ENCODE data around the gene EFTUD2. TPM values are rescaled to one million over a fixed set of nuclear protein-coding genes. Genes with fewer than 3 reads are reported as not detected.

The EFTUD2 gene
- total RNA-seq, 1 donor from 2014 or later: 33.8 TPM

DNA sequence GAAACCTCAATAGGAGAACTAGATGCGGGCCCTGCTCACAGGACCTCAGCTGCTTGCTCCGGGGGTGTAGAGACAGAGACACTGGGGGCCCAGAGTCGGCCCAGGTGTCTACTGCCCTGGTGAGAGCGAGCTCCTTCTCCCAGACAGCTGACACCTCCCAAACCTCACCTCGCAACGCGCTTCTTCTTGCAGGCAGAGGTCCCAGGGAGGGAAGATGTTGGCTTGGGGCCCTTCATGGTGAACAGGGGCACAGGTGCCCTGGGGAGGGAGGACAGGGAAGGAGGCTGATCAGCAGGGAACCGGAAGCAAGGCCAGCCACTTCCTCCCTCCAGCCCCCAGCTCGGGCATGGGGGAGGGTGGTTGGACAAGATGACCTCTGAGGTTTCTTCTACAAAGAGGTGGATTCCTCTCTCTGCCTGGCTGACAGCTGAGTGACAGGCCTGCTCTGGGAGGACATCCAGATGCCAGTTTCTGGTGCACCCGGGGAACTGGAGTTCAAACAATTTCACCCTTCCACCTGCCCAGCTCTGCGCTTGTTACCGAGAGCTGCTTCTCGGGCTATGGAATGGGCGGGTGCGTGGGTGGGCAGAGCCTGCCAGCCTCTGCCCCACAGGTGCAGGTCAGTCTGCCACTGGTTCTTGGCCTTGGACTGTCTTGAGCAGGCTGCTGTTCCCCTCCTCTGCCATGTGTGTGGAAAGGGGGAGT is 27.7 kb upstream of the EFTUD2 start:
- DNase-seq (ENCODE audit: low spot score) (no peak), ATAC-seq (no peak)

DNA sequence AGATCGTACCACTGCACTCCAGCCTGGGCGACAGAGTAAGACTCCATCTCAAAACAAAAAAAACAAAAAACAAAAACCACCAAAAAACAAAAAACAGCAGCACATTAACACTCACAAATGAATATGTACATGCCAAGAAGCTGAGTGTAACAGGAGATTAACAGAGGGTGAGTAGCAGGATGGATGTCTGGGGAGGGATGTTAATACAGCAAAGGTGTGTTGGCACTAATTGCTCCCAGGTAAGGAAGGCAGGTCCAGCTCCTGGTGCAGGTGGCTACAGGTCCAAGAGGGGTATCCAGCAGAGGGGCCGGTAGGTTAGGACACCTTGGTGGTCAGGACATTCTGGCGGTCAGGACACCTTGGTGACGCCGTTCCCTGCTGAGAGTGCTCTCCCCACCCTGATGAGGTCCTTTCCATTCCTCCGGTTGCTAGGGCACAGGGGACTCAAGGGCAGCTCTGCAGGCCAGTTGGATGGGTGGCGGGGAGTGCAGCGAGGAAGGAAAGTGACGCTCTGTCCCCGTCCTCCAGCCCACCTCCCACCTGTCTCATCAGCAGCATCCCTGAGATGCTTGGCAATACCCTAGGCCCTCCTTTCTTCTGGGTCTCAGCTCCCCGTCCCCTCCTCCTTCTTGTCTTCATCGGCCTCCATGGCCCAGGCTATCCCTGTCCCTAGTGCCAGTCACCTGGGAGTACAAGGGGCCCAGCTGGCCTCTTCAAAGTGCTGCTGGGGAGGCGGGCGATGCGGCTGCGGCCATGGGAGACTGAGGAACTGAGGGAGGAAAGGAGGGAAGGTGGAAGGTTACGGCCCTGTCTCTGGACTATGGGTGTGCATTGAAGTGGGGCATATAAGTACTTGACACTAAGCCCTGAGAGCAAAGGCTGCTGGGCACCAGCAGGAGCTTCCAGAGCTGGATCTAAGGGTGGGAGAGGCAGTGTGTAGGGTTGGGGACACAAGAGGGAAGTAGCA is 26.8 kb upstream of the EFTUD2 start:
- DNase-seq (ENCODE audit: low spot score) (no peak), ATAC-seq (no peak)

DNA sequence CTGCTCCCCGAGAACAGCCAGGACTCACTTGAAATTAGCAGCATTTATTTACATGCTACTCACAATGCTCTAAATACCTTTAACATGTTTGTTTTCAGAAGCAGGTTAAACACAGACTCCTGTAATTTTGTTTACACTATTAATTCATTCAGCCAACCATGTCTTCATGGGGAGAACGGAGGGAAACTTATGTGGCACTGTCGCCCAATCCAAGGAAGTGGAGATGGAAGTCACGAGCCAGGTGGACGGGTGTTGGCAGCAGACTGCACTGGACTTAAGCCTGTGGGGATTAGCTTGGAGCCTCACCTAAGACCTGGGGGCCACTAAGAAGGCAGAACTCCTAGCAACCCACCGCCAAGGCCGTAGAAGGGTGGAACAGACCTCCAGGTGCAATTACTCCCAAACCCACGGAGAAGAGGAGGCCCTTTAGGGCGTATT is 24.9 kb upstream of the EFTUD2 start:
- no peak for ATAC-seq
- no peak for DNase-seq (ENCODE audit: low spot score)

DNA sequence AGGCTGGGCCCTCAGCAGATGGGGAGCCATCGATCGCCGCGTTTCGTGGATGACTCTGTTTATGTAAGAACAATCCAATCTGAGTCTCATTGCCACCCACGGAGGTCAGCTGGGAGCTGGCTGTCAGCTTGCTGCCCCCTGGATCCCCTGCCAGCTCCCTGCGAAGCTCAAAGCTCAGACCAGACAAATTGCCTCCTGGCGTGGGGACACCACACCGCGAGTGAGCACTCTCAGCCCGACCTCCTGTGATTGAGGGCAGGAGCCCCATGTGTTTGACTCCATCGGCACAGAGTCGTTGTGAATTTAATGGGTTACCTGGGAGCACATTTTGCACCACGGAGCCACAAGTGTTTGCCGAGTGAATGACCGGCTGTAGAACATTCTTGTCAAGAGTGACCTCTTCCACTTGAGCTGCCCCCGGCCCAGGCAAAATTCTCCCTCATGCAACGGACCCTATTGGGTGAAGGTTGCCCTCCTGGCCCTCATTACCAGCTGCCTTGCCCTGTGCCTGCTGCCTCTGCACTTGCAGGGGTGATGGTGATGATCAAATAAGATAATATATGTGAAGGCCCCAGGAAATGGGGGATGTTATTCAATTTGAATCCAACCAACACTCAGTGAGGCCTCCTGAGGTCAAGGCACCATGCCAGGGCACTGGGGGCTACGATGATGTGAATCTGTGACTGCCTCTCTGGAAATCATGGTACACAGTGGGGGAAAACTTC is 23.7 kb upstream of the EFTUD2 start:
- ATAC-seq (no peak), DNase-seq (ENCODE audit: low spot score) (no peak)

DNA sequence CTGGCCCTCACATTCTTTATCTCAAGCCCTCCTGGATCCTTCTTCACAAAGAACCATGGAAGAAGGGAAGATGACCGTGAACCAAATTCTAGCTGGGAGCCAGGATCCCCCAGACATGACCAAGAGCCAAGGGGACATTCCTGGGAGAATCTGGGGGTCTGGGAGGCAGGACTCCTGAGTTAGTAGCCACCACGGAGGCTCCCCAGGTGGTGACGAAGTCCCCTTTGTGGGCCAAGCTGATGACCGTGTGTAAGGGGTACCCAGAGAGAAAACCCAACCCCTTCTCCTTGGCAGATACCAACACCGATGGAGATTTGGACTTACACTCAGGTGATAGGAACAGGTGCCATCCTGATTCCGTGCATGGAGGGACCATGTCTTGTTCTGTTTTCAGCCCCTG is 22.9 kb upstream of the EFTUD2 start:
- no peak for DNase-seq (ENCODE audit: low spot score)
- no peak for ATAC-seq

DNA sequence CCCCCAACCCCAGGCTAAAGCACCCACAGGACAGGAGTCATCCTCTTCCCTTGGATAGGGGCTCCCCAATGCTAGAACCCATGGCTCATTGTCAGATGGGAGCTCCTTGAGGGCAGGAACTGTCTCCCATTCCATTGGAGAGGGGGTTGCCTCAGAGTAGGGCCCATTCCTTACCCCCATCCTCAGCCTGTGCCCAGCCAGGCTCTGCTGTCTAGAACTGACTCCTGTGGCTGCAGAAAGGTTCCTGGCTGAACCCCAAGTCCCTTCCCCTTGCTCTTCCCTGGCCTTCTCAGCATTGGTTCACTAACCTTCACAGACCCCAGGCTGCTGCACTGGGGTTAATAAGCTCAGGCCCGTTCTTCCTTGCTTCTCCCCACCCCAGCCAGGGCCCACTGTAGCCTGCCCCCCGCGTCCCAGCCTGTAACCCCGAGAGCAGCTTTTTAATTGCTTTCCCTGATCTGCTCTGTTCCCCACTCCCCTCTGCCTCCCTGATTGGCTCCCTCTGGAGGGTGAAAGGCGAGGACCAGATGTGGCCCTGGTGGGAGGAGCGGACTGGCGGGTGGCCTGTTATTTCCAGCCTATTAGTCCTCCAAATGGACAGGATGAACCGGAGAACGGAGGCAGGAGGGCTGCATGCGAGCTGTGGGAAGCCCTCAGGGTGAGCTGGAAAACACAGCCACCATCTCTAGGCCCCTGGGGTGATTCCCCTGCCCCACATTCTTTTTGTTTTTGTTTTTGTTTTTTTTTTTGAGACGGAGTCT is 22.1 kb upstream of the EFTUD2 start:
- DNase-seq (ENCODE audit: low spot score): no peak
- no peak for ATAC-seq

DNA sequence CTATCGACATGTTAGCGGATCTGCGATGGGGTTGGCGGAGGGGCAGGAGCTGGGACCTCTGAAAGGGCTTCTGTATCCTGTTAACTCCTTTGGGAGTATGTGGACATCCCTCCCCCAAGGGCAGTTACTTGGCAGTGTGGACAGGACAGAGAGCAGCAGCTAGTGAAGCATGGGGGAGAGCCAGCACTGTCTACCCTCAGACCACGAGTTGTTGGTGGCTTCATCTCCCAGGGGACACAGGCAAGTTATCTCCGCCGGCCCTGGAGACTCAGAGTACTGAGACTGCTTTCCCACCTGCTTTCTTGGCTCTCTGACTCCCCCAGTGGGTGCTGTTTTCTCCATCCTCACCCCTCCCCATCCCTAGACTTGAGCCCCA is 21.3 kb upstream of the EFTUD2 start:
- no peak for ATAC-seq
- DNase-seq (ENCODE audit: low spot score): no peak

DNA sequence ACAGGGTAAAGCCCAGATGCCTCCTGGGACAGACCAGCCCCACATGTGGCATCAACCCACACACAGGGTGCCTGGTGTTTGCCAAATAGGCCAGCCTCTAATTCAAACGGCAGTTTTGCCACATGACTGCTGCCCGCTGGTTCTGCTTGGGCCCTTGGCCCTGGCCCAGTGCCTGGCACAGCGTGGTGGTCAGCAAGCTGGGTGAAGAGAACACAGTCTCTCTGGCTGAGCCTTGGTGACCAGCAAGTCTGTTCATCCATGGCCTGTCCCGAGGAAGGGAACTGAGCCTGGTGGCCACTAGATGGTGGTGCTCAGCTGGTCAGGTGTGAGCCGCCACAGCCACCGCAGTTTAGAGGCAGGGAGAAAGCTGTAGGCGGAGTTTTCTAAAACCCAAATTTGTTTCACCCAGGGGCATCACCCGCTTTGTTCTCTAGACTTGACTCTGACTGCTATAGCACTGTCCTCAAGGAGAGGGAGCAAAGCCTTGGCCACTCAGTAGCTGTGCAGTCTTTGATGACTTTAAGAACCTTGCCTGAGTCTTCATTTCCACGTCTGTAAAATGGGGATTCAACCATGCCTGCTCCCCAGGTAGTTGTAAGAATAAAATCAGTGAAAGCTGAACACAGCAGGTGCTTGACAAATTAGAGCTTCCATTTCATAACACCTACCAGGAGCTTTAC is 20.8 kb upstream of the EFTUD2 start:
- ATAC-seq (peak; percentile 97), DNase-seq (ENCODE audit: low spot score) (peak; percentile 79)

DNA sequence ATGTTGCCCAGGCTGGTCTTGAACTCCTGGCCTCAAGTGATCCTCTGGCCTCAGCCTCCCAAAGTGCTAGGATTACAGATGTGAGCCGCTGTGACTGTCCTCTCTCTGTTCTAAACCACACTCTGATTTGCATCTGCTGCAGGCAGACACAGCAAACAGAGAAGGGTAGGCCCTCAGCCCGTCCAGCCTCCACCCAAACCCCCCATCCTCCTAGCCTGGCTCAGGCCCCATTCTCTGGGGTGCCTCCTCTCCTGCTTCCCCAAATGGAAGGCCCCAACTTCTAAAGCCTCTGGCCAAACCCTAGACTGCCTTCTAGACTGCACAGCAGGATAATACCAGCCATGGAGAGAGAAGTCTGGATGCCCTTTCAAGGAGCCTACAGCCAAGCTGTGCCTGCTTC is 20.2 kb upstream of the EFTUD2 start:
- DNase-seq (ENCODE audit: low spot score) (no peak), ATAC-seq (no peak)

DNA sequence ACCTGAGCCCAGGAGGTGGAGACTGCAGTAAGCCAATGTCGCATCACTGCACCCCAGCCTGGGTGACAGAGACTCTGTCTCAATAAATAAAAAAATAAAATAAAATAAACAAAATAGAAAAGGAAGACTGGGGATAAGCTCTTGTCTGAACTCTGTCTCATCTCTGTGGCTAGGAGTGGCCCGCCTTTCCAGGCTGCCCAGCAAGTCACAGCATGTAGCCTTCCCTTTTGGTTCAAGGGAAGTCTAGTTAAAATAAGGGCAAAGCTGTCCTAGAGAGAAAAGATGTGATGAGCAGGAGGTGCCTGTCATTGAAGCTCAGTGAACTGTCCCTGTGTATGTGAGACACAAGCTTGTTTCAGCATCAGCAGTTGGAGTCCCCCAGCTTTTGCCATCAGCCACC is 18.8 kb upstream of the EFTUD2 start:
- ATAC-seq: no peak
- DNase-seq (ENCODE audit: low spot score): no peak

DNA sequence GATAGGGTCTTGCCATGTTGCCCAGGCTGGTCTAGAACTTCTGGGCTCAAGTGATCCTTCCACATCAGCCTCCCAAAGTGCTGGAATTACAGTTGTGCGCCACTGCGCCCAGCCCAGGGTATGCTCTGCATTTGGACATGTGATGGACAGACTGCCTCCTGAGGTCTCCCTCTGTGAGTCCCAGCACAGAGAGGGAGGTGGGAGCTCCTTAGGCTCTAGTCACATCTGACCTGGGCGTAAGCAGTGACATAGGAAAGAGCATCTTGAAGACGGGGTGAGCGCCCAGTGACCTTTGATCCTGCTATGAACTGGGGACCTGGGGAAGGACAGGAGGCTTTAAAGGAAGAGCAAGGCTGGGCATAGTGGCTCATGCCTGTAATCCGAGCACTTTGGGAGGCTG is 18.2 kb upstream of the EFTUD2 start:
- DNase-seq (ENCODE audit: low spot score): no peak
- no peak for ATAC-seq

DNA sequence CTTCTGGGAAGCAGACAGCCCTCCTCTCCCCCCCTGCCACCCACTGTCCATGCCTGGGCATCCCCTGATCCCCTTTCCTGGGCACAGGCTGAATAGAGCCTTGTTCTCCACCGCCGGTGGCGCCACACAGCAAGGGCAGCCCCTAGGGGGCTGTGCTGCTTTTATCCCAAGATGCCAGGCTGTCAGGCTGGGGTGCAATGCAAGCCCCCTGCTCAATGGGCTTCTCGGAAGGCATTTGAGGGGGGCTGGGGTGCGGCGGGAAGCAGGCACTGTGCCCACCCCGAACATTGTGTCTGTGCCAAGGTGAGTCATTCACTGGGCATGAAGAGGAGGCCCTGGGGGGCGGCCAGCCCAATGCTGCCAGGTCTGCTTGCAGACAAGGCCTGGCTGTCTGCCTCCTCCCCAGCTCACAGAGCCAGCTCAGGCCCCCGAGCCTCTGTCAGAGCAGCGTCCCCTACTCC is 17.6 kb upstream of the EFTUD2 start:
- ATAC-seq (no peak), DNase-seq (ENCODE audit: low spot score) (no peak)

DNA sequence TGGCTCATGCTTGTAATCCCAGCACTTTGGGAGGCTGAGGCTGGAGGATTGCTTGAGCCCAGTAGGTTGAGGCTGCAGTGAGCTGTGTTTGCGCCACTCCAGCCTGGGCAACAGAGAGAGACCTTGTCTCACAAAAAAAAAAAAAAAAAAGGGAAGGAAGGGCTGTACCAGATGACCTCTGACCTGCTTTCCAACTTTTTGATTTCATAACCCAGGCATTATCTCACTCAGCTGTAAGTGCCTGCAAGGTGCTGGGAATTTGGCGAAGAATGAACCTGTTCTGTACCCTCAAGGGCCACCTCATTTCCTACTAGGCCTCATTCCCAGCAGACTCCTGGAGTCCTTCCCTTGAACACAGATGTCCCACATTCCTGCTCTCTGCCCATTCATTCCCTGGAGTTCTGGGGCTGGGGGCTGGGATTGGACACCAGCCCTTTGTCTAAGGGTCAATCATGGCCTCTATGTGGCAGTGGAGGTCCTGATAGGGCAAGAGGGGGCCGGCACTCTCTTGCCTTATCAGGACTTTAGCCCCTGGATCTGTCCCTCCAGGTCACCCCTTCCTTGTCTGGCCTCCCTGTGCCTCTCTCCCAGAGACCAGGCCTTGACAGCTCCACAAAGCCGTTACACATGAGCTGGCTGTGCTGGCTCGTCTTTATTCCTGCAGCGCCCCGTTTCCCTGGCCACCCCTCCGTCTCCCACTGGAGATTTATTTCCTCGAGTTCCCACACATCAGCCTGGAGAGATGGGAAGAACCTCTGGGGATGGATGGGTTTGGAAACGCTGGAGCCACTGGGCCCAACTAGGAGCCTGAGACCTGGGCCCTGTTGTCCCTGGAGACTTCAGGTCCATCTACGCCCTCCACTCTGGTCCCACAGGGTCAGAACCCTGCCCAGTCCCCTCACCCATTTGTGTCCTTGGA is 16.9 kb upstream of the EFTUD2 start:
- ATAC-seq: no peak
- no peak for DNase-seq (ENCODE audit: low spot score)

DNA sequence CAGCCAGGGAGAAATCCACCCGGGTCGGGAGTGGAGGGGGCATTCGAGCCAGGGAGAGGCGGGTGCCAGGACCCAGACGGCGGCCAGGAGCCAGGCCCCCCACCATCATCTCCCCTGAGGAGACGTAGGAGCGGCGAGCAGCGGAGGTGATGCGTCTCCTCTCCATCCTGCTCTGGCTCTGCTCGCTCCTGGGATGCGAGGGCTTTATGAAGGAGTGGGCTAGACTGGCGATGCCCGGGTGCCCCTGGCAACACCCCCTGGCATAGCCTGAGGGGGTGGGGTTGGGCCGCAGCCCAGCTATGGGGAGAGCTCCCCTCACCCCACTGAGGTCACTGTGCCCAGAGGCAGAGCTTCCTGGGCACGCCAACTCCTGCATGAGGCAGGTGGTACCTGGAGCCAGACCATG is 16.1 kb upstream of the EFTUD2 start, which contains the start of gene GFAP:
Gene GFAP (minus strand): TSS at position 180 of the 406 bp plus-strand sequence. CDS start 14 bp downstream, at position 166.
- no peak for ATAC-seq

DNA sequence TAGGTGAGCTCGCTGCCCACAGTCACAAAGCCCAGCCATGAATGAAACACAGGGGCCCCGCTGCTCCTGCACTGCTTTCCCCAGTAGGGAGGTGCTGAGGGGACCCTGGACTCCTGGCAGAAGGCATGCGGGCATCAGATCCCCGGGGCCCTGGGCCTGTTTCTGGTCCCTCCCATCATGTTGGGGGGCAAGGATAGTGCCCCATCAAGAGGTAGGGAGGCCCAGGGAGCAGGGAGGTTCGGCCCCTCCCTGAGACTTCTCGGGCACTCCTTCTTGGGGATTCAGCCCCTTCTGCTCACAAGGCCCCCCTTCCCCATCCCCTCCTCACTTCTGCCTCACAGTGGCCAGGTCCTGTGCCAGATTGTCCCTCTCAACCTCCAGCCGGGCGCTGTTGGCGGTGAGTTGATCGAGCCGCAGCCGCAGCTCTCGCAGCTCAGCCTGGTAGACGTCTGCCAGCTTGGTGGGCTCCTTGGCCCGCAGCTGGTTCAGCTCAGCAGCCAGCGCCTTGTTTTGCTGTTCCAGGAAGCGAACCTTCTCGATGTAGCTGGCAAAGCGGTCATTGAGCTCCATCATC is 15.5 kb upstream of the EFTUD2 start:
- ATAC-seq: no peak
- no peak for DNase-seq (ENCODE audit: low spot score)

More for the DNA sequence above, 16.1 kb upstream of the EFTUD2 start, which contains the start of gene GFAP:
- DNase-seq (ENCODE audit: low spot score): no peak

DNA sequence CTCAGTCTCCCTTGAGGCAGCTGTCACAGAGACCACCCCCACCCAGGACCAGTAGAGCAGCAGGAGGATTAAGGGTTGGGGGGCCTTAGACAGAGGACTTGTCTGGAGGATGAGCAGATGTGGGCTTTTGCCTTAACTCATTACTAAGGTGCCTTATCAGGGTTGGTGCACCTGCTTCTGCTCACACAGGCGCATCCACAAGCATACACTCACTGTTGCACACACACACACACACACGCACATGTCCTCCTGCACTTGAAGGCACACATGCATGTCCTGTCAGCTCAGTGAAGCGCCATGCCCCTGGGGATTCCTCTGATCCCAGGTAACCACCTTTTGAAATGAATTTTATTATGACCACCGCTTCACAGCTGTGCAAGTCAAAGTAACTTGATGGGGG is 14.9 kb upstream of the EFTUD2 start:
- DNase-seq (ENCODE audit: low spot score) (no peak), ATAC-seq (no peak)

DNA sequence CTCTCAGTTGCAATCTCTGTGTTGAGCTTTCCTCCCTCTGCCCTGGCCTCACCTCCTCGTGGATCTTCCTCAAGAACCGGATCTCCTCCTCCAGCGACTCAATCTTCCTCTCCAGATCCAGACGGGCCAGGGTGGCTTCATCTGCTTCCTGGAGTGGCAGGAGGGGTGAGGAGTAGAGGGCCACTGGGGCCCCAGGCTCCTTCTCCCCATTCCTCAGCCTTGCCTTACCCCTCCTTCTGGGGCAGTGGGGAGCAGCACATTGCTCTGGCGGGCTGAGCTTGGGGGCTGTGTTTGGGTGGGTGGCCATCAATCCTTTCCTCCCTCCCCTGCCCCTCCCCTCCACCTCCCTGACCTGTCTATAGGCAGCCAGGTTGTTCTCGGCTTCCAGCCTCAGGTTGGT is 14.4 kb upstream of the EFTUD2 start:
- ATAC-seq: no peak
- DNase-seq (ENCODE audit: low spot score): no peak

DNA sequence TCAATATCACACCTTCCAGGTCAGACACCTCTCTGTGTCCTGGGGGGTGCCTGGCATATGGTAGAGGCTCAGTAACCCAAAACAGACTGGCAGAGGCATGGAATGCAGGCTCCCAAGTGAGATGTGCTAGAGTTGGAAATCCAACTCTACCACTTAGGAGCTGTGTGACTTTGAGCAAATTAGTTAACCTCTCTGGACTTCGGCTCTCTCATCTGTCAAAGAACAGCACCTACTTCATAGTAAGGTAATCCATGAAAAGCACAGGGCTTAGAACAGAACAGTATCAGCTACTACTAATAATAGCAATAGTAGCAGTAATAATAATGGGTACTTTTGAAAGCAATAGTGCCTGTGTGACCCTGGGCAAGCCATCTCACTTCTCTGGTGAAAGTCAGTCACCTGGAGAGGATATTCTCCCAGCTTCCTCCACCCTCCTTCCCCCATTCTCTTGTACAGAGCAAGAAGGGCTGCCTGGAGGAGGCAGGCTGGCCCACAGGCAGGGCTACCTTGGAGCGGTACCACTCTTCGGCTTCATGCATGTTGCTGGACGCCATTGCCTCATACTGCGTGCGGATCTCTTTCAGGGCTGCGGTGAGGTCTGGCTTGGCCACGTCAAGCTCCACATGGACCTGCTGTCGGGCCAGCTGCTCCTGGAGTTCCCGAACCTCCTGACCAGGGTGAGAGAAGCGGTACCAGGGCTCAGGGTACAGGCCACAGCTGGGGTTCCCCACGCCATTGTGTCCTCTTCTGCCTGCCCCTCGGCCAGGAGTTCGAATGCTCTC is 13.7 kb upstream of the EFTUD2 start:
- DNase-seq (ENCODE audit: low spot score) (no peak), ATAC-seq (no peak)

All from left lobe of liver (tissue), 2 donors.